GM23338 (cell line): ENCODE data around the gene BABAM1. TPM values are rescaled to one million over a fixed set of nuclear protein-coding genes. Genes with fewer than 3 reads are reported as not detected.
A peak's percentile ranks its signal among the peaks of the same experiment; 100 is the strongest.

ENCODE experiments used
- ATAC-seq: fragments of 200-7000 bp; cut with Tn5 transposase; 3 replicates; pipeline ENCODE4 v1.9.1; 2020
- DNase-seq: peaks from one replicate; pipeline ENCODE4 v3.0.0-alpha.2; 2015; ENCODE audit warnings: low spot score
- H2AFZ ChIP-seq: fragments of 200-600 bp; sonication (generic); 2 replicates; pipeline ENCODE4 v1.8.0; 2016; ENCODE audit warnings: antibody characterized with exemption, mild to moderate bottlenecking, moderate library complexity
- H3F3A ChIP-seq: fragments of 200-600 bp; sonication (generic); replicated peaks from 2 replicates; pipeline ENCODE4 v1.8.0; 2017; ENCODE audit warnings: antibody characterized with exemption, mixed run types, low read depth
- H3K27ac ChIP-seq: fragments of 200-600 bp; sonication (generic); 2 replicates; pipeline ENCODE4 v1.6.1; 2016; ENCODE audit warnings: low read depth
- H3K27me3 ChIP-seq: fragments of 200-600 bp; sonication (generic); 2 replicates; pipeline ENCODE4 v1.8.0; 2016; ENCODE audit warnings: mild to moderate bottlenecking, mixed run types, moderate library complexity; ENCODE audit not compliant: insufficient read depth
- H3K36me3 ChIP-seq: fragments of 200-600 bp; sonication (generic); 2 replicates; pipeline ENCODE4 v1.8.0; 2016; ENCODE audit warnings: mild to moderate bottlenecking; ENCODE audit not compliant: insufficient read depth
- H3K4me1 ChIP-seq: fragments of 200-600 bp; sonication (generic); 2 replicates; pipeline ENCODE4 v1.8.0; 2016; ENCODE audit warnings: mild to moderate bottlenecking, moderate library complexity; ENCODE audit not compliant: insufficient read depth
- H3K4me2 ChIP-seq: fragments of 200-600 bp; sonication (generic); 2 replicates; pipeline ENCODE4 v1.7.1; 2017; ENCODE audit warnings: mixed run types
- H3K4me3 ChIP-seq: fragments of 200-600 bp; sonication (generic); 2 replicates; pipeline ENCODE4 v1.6.1; 2016; ENCODE audit warnings: mixed run types
- H3K79me2 ChIP-seq: fragments of 200-600 bp; sonication (generic); replicated peaks from 2 replicates; pipeline ENCODE4 v1.8.0; 2017; ENCODE audit warnings: mild to moderate bottlenecking; ENCODE audit not compliant: insufficient read depth
- H3K9me2 ChIP-seq: fragments of 200-600 bp; sonication (generic); 2 replicates; pipeline ENCODE4 v1.8.0; 2017; ENCODE audit not compliant: insufficient read depth
- H4K20me1 ChIP-seq: fragments of 200-600 bp; sonication (generic); replicated peaks from 2 replicates; pipeline ENCODE4 v1.8.0; 2017; ENCODE audit warnings: mild to moderate bottlenecking; ENCODE audit not compliant: insufficient read depth
- H3K27ac Mint-ChIP-seq: 2 replicates; pipeline ENCODE4 v1.8.0; 2020; ENCODE audit warnings: inconsistent platforms, mild to moderate bottlenecking, moderate library complexity, mixed read lengths
- H3K27me3 Mint-ChIP-seq: 3 replicates; pipeline ENCODE4 v1.8.0; 2022; ENCODE audit warnings: low read depth, mild to moderate bottlenecking, moderate library complexity, mixed read lengths, inconsistent platforms; ENCODE audit not compliant: insufficient read depth, poor library complexity
- H3K36me3 Mint-ChIP-seq: 3 replicates; pipeline ENCODE4 v1.8.0; 2021; ENCODE audit warnings: low read depth, mild to moderate bottlenecking, inconsistent platforms, moderate library complexity, mixed read lengths
- H3K4me1 Mint-ChIP-seq: 3 replicates; pipeline ENCODE4 v1.8.0; 2020; ENCODE audit warnings: mild to moderate bottlenecking, inconsistent platforms, mixed read lengths
- H3K4me3 Mint-ChIP-seq: 3 replicates; pipeline ENCODE4 v1.8.0; 2021; ENCODE audit warnings: moderate library complexity, mild to moderate bottlenecking, inconsistent platforms, mixed read lengths
- H3K9me3 Mint-ChIP-seq: 3 replicates; pipeline ENCODE4 v1.8.0; 2020; ENCODE audit warnings: moderate library complexity, mild to moderate bottlenecking, inconsistent platforms, mixed read lengths
- CREB1 ChIP-seq: fragments of 250-450 bp; sonication (Bioruptor Pico); IDR thresholded peaks from 2 replicates; pipeline ENCODE4 v1.5.0; 2020; ENCODE audit warnings: low read depth, mild to moderate bottlenecking, moderate library complexity
- JUNB ChIP-seq: IDR thresholded peaks from one replicate; pipeline ENCODE4 v1.6.1; 2016; ENCODE audit warnings: antibody characterized with exemption; ENCODE audit not compliant: unreplicated experiment
- ZNF114 ChIP-seq: fragments of 250-450 bp; sonication (Bioruptor Pico); IDR thresholded peaks from 2 replicates; pipeline ENCODE4 v1.5.0; 2020; ENCODE audit warnings: mild to moderate bottlenecking, moderate library complexity
- ZNF331 ChIP-seq: fragments of 250-450 bp; sonication (Bioruptor Pico); IDR thresholded peaks from 2 replicates; pipeline ENCODE4 v1.5.0; 2020; ENCODE audit warnings: low read depth, mild to moderate bottlenecking, moderate library complexity
- polyA plus RNA-seq: library from polyadenylated mRNA; unstranded; fragments of >200 nt; fragmentation: Nextera tagmentation; extraction: Ambion mirVana; gene quantifications from 2 replicates; pipeline ENCODE4 v1.2.1, GENCODE V29; 2016
- total RNA-seq: library from RNA; depleted of rRNA; stranded (reverse); fragments of >200 nt; shearing (Covaris generic); gene quantifications from 2 replicates; pipeline ENCODE4 v1.2.3, GENCODE V29; 2014
- TF ChIP-seq, protein P1 (sequence below): fragments of 250-450 bp; sonication (Bioruptor Pico); IDR thresholded peaks from 2 replicates; pipeline ENCODE4 v1.5.0; 2020; ENCODE audit warnings: mild to moderate bottlenecking, moderate library complexity
- TF ChIP-seq, protein P2 (sequence below), 2 experiments: fragments of 200-600 bp in 1 of 2; sonication (generic) in 1 of 2; conservative IDR thresholded peaks; 2 replicates each; pipeline versions ENCODE4 v1.5.1 to v1.6.1; 2016 to 2017; ENCODE audit warnings: antibody characterized with exemption in 2 of 2, low read depth in 2 of 2, mild to moderate bottlenecking in 2 of 2, moderate library complexity in 1 of 2
- TF ChIP-seq, protein P3 (sequence below): IDR thresholded peaks from 2 replicates; pipeline ENCODE4 v1.6.1; 2016; ENCODE audit warnings: antibody characterized with exemption

Gene BABAM1
- total and polyA plus RNA-seq, 2 experiments from 2014 or later, result 78.1 to 95.0 TPM

DNA sequence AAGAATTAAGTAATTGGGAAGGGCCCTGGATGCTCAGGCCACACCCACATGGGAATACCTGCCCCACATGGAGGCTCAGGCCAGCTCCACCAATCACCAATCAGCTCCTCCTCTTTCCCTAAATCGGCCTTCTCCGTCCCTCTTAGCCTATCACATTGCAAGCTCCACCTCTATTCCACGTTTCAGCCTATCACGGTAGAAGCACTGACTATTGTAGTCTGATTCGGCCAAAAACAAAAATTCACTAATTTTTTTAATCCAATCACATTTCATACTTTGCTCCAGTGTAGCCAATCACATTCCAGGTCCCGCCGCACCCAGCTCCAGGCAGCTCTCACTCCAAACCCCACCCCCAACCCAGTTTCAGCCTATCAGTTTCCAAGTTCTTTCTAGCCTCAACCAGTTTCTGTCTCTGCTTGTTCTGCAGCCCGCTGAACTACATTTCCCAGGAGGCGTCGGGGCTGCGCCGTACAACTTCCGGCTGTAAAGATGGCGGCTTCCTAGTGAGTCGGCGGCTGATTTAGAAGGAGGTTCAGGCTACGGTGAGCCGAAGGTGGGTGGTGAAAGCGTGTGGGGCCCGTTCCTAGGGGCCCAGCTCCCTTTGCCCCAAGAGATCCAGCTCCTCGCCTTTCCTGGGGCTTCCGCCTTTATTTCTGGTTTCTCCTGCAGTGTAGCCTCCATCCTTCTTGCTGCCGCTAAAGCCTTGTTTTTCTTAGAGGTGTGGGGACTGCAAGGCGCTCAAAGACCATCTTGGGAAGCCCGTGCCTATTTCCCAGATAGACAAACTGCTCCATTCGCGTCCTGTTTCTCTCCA, at the start of gene BABAM1 (continued):
- TF ChIP-seq, protein P1, sequence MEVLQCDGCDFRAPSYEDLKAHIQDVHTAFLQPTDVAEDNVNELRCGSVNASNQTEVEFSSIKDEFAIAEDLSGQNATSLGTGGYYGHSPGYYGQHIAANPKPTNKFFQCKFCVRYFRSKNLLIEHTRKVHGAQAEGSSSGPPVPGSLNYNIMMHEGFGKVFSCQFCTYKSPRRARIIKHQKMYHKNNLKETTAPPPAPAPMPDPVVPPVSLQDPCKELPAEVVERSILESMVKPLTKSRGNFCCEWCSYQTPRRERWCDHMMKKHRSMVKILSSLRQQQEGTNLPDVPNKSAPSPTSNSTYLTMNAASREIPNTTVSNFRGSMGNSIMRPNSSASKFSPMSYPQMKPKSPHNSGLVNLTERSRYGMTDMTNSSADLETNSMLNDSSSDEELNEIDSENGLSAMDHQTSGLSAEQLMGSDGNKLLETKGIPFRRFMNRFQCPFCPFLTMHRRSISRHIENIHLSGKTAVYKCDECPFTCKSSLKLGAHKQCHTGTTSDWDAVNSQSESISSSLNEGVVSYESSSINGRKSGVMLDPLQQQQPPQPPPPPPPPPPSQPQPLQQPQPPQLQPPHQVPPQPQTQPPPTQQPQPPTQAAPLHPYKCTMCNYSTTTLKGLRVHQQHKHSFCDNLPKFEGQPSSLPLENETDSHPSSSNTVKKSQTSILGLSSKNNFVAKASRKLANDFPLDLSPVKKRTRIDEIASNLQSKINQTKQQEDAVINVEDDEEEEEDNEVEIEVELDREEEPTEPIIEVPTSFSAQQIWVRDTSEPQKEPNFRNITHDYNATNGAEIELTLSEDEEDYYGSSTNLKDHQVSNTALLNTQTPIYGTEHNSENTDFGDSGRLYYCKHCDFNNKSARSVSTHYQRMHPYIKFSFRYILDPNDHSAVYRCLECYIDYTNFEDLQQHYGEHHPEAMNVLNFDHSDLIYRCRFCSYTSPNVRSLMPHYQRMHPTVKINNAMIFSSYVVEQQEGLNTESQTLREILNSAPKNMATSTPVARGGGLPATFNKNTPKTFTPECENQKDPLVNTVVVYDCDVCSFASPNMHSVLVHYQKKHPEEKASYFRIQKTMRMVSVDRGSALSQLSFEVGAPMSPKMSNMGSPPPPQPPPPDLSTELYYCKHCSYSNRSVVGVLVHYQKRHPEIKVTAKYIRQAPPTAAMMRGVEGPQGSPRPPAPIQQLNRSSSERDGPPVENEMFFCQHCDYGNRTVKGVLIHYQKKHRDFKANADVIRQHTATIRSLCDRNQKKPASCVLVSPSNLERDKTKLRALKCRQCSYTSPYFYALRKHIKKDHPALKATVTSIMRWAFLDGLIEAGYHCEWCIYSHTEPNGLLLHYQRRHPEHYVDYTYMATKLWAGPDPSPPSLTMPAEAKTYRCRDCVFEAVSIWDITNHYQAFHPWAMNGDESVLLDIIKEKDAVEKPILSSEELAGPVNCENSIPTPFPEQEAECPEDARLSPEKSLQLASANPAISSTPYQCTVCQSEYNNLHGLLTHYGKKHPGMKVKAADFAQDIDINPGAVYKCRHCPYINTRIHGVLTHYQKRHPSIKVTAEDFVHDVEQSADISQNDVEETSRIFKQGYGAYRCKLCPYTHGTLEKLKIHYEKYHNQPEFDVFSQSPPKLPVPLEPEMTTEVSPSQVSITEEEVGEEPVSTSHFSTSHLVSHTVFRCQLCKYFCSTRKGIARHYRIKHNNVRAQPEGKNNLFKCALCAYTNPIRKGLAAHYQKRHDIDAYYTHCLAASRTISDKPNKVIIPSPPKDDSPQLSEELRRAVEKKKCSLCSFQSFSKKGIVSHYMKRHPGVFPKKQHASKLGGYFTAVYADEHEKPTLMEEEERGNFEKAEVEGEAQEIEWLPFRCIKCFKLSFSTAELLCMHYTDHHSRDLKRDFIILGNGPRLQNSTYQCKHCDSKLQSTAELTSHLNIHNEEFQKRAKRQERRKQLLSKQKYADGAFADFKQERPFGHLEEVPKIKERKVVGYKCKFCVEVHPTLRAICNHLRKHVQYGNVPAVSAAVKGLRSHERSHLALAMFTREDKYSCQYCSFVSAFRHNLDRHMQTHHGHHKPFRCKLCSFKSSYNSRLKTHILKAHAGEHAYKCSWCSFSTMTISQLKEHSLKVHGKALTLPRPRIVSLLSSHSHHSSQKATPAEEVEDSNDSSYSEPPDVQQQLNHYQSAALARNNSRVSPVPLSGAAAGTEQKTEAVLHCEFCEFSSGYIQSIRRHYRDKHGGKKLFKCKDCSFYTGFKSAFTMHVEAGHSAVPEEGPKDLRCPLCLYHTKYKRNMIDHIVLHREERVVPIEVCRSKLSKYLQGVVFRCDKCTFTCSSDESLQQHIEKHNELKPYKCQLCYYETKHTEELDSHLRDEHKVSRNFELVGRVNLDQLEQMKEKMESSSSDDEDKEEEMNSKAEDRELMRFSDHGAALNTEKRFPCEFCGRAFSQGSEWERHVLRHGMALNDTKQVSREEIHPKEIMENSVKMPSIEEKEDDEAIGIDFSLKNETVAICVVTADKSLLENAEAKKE, result no peak

DNA sequence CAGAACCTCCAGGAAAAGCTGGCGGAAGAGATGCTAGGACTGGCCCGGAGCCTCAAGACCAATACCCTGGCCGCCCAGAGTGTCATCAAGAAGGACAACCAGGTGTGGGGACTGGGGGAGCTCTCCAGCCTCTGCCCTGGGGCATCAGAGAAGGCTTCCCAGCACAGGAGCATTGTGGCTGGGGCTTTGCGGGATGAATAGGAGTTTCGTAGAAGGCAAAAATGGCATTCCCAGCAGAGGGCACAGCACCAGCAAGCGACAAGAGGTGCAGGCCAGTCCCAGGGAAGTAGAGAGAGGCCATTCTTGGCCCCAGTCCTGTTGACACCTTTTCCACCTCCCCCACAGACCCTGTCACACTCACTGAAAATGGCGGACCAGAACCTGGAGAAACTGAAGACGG, 48.0 kb upstream of the BABAM1 start:
- Histone ChIP-seq H3K4me2 (no peak overlapping the region), H3K79me2 (no peaks in the 10 kb centered on the region), H3K4me1 (no peaks in the 10 kb centered on the region), H4K20me1 (no peaks in the 10 kb centered on the region), H2AFZ (no peak overlapping the region), H3K4me3 (no peak overlapping the region), H3K9me2 (no peaks in the 10 kb centered on the region), H3K27me3 (no peaks in the 10 kb centered on the region), H3K36me3 (peaks cover 5% of the 10 kb centered on the region; the same call in 1 of the 2 replicates), H3F3A (0 out of 2 replicates have a peak, but pooled peaks cover 9% of the 10 kb centered on the region), H3K27ac (no peak overlapping the region)
- peak overlapping the region; percentile 29; the same call in 1 of the 2 replicates for H3K27ac Mint-ChIP-seq
- peaks cover 10% of the 10 kb centered on the region for H3K4me1 Mint-ChIP-seq
- H3K4me3 Mint-ChIP-seq, result no peak overlapping the region
- H3K36me3 Mint-ChIP-seq, result peaks cover 24% of the 10 kb centered on the region
- no peak for ATAC-seq
- no peaks in the 10 kb centered on the region; the same call in 2 of the 3 replicates for H3K9me3 Mint-ChIP-seq
- no peak for DNase-seq
- TF ChIP-seq, protein P2, sequence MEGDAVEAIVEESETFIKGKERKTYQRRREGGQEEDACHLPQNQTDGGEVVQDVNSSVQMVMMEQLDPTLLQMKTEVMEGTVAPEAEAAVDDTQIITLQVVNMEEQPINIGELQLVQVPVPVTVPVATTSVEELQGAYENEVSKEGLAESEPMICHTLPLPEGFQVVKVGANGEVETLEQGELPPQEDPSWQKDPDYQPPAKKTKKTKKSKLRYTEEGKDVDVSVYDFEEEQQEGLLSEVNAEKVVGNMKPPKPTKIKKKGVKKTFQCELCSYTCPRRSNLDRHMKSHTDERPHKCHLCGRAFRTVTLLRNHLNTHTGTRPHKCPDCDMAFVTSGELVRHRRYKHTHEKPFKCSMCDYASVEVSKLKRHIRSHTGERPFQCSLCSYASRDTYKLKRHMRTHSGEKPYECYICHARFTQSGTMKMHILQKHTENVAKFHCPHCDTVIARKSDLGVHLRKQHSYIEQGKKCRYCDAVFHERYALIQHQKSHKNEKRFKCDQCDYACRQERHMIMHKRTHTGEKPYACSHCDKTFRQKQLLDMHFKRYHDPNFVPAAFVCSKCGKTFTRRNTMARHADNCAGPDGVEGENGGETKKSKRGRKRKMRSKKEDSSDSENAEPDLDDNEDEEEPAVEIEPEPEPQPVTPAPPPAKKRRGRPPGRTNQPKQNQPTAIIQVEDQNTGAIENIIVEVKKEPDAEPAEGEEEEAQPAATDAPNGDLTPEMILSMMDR (conservative IDR thresholded peaks at IDR 0.05; ENCODE audit: low read depth in 2 of 2), result no peak
- TF ChIP-seq CREB1 (CRISPR knock-in tag) (no peak), ZNF114 (CRISPR knock-in tag) (no peak), JUNB (no peak), ZNF331 (CRISPR knock-in tag) (no peak)
- TF ChIP-seq, protein P3, sequence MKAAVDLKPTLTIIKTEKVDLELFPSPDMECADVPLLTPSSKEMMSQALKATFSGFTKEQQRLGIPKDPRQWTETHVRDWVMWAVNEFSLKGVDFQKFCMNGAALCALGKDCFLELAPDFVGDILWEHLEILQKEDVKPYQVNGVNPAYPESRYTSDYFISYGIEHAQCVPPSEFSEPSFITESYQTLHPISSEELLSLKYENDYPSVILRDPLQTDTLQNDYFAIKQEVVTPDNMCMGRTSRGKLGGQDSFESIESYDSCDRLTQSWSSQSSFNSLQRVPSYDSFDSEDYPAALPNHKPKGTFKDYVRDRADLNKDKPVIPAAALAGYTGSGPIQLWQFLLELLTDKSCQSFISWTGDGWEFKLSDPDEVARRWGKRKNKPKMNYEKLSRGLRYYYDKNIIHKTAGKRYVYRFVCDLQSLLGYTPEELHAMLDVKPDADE, result no peak
- peaks cover 14% of the 10 kb centered on the region for H3K27me3 Mint-ChIP-seq
